ENCODE data around the gene MAPRE2.

MAPRE2 gene

GRCh38 chr18:35190948-35191697, 149.9 kb downstream of the MAPRE2 start:
- no peak overlapping the region for H3K4me3 ChIP-seq (ENCODE audit: low read depth, low read length)
- no peak for DNase-seq (ENCODE audit: low read depth)
- TF ChIP-seq, protein P1, sequence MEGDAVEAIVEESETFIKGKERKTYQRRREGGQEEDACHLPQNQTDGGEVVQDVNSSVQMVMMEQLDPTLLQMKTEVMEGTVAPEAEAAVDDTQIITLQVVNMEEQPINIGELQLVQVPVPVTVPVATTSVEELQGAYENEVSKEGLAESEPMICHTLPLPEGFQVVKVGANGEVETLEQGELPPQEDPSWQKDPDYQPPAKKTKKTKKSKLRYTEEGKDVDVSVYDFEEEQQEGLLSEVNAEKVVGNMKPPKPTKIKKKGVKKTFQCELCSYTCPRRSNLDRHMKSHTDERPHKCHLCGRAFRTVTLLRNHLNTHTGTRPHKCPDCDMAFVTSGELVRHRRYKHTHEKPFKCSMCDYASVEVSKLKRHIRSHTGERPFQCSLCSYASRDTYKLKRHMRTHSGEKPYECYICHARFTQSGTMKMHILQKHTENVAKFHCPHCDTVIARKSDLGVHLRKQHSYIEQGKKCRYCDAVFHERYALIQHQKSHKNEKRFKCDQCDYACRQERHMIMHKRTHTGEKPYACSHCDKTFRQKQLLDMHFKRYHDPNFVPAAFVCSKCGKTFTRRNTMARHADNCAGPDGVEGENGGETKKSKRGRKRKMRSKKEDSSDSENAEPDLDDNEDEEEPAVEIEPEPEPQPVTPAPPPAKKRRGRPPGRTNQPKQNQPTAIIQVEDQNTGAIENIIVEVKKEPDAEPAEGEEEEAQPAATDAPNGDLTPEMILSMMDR (conservative IDR thresholded peaks at IDR 0.05; ENCODE audit: low read depth, low read length) = no peak

DNA sequence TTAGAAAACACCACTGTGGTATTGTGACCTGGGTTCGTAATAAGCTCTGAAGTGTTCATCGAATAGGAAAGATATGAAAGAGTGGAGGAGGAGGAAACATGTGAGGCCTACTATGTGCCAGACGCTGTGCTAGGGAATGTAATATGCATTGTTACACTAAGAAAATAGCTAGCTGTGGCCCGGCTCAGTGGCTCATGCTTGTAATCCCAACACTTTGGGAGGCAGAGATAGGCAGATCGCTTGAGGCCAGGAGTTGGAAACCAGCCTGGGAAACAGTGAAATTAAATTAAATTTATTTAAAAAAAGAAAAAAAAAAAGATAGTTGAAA, 150.4 kb downstream of the MAPRE2 start:
- TF ChIP-seq, protein P1 (conservative IDR thresholded peaks at IDR 0.05; ENCODE audit: low read depth, low read length) = no peak
- no peak overlapping the region for H3K4me3 ChIP-seq (ENCODE audit: low read depth, low read length)
- no peak for DNase-seq (ENCODE audit: low read depth)

- no peak overlapping the region for H3K4me3 ChIP-seq (ENCODE audit: low read depth, low read length)
- no peak for DNase-seq (ENCODE audit: low read depth)
- TF ChIP-seq, protein P1 (conservative IDR thresholded peaks at IDR 0.05; ENCODE audit: low read depth, low read length) = no peak
Observed at GRCh38 chr18:35192415-35192814, 151.2 kb downstream of the MAPRE2 start.

All from choroid plexus epithelial cell (primary cell).